GM06990 (cell line): ENCODE data around the gene VPS37C.

ENCODE experiments used
- DNase-seq: peaks from one replicate; pipeline ENCODE4 v3.0.0-alpha.2; 2011; ENCODE audit not compliant: insufficient read length; ENCODE audit errors: extremely low read depth
- H3K27me3 ChIP-seq: replicated peaks from 2 replicates; pipeline ENCODE4 v1.6.0; 2011; ENCODE audit warnings: low read length; ENCODE audit not compliant: control insufficient read depth, insufficient read depth
- H3K36me3 ChIP-seq: 2 replicates; pipeline ENCODE4 v1.5.1; 2011; ENCODE audit warnings: low read length; ENCODE audit not compliant: control insufficient read depth, insufficient read depth
- H3K4me3 ChIP-seq: replicated peaks from 2 replicates; pipeline ENCODE4 v1.5.1; 2011; ENCODE audit warnings: low read depth, mild to moderate bottlenecking, control low read depth, low read length
- CTCF ChIP-seq: IDR thresholded peaks from 2 replicates; pipeline ENCODE4 v1.5.1; 2011; ENCODE audit warnings: low read length, control low read depth, mild to moderate bottlenecking, inconsistent platforms; ENCODE audit not compliant: insufficient read depth, poor library complexity, severe bottlenecking

Gene VPS37C

DNA sequence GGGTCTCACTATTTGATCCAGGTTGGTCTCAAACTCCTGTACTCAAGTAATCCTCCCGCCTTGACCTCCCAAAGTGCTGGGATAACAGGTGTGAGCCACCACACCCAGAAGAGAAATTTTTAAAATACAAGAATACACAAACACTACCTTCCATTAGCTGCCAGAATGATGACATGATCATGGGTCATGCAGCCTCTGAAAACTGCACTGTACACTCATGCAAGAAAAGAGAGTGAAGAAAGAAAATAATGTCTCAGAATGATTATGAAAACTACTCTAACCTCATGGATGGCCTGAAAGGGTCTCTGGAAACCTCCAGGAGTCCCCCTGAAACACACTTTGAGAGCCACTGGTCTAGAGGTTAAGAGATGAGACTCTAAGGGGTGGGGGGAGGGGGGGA lies 18.8 kb downstream of the VPS37C start:
- Histone ChIP-seq H3K27me3 (no peaks in the 10 kb centered on the region), H3K36me3 (peaks cover 3% of the 10 kb centered on the region), H3K4me3 (no peak overlapping the region)
- no peak for DNase-seq
- no peak for TF ChIP-seq CTCF

DNA sequence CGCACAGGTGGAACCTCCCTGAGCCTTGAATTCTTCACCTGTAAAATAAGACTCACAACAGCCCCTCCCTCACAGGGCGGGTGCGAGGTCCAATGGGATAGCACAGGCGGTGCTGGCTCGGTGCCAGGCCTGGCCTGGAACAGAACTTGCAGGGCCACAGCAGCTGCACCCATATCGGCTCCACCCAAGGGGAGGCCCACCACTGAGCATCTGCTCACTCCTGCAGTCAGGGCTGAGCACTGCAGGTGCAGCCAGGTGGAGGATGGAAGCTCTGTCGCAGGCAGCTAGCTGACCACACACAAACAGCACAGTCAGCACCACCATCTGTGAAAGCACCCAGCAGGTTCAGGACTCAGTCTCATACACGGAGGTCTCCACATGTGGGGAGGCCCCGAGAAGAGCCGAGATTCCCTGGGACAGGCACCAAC lies 19.6 kb downstream of the VPS37C start:
- no peak overlapping the region for H3K4me3 ChIP-seq

DNA sequence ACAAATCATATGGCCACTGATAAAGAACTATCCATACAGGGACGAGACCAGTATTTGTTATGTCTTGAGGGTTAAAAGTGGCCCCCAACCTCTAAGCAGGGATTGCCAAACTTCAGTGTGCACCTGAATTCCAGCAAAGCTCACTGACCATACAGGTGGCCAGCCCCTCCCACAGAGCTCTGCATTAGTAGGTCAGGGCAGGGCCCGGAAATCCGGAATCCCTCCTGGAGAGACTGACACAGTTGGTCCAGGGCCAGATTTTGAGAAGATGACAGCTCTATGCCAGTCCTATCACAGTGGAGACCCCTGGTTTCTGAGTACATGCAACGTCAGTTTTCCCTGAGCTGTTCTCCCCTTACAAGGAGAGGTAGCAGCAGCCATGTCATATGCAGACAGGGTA lies 20.8 kb downstream of the VPS37C start:
- Histone ChIP-seq H3K4me3 (no peak overlapping the region), H3K27me3 (no peaks in the 10 kb centered on the region), H3K36me3 (peaks cover 5% of the 10 kb centered on the region)
- no peak for TF ChIP-seq CTCF
- DNase-seq, result no peak

More for the DNA sequence above, 19.6 kb downstream of the VPS37C start:
- no peak for TF ChIP-seq CTCF
- Histone ChIP-seq H3K36me3 (peaks cover 5% of the 10 kb centered on the region), H3K27me3 (no peaks in the 10 kb centered on the region)
- DNase-seq, result no peak

- Histone ChIP-seq H3K4me3 (no peak overlapping the region), H3K36me3 (peaks cover 10% of the 10 kb centered on the region), H3K27me3 (no peaks in the 10 kb centered on the region)
- DNase-seq, result no peak
- no peak for TF ChIP-seq CTCF
Observed at GRCh38 chr11:61139387-61139786, 21.8 kb downstream of the VPS37C start.

DNA sequence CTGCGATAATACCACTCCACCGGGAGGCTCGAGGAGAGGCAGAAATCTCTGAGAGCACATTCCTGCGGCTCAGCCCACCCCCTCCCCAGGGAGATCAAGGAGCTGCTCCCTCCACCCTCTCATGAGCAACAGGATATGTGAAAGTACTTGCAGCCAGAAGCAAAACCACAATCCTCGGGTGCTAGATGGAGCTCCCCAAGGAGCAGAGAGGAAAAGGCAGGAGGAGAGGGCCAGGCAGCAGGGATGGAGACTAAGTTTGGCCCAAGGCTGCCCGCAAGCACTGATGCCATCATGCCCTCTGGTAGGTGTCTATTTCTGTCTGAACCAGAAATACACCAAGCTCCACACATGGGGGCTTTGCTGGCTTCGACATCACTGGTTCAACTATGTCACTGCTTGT lies 22.3 kb downstream of the VPS37C start:
- H3K36me3 ChIP-seq, result peaks cover 10% of the 10 kb centered on the region
- DNase-seq, result no peak
- no peak for TF ChIP-seq CTCF
- no peaks in the 10 kb centered on the region for H3K27me3 ChIP-seq
- H3K4me3 ChIP-seq, result no peak overlapping the region

DNA sequence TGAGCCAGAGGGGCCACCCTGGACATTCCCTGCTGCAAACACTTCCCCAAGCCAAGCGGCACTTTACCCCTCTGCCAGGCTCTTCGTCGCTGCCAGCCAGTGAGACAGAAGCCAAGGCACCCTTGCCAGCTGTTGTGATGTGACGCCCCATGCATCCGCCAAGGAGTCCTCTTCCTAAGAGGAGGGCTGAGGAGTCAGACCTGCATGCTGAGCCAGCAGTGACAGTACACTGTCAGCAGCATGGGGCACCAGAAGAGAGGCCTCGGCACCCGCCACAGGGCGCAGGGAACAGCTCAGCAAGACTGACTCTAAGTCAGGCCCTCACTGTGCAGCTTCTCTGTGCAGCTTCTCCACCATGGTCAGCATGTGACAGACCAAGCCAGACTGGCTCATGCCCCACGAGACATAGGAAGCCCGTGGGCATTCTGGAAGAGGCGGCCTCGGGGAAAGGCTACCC lies 26.4 kb downstream of the VPS37C start:
- H3K36me3 ChIP-seq, result peaks cover 14% of the 10 kb centered on the region

More for the DNA sequence above, 26.4 kb downstream of the VPS37C start:
- Histone ChIP-seq H3K4me3 (no peak overlapping the region), H3K27me3 (no peaks in the 10 kb centered on the region)
- no peak for TF ChIP-seq CTCF
- DNase-seq, result no peak
